SK-N-SH treated with all-trans-retinoic acid at 6 μM for 48 hours (cell line): ENCODE data around the gene ARL15.

Experiments
- CREB5 ChIP-seq: fragments of 250-450 bp; sonication (Bioruptor Pico); IDR thresholded peaks from 2 replicates; pipeline ENCODE4 v1.5.1; 2020; ENCODE audit warnings: low read depth, mild to moderate bottlenecking, moderate library complexity
- ESRRG ChIP-seq: fragments of 250-450 bp; sonication (Bioruptor Pico); IDR thresholded peaks from 2 replicates; pipeline ENCODE4 v1.6.1; 2021; ENCODE audit warnings: mild to moderate bottlenecking
- OSR1 ChIP-seq: fragments of 250-450 bp; sonication (Bioruptor Pico); IDR thresholded peaks from 2 replicates; pipeline ENCODE4 v1.8.0; 2022; ENCODE audit warnings: moderate library complexity, mild to moderate bottlenecking, inconsistent platforms
- PATZ1 ChIP-seq: fragments of 250-450 bp; sonication (Bioruptor Pico); IDR thresholded peaks from 2 replicates; pipeline ENCODE4 v1.8.0; 2020; ENCODE audit warnings: mild to moderate bottlenecking, moderate library complexity, borderline replicate concordance
- ZFP3 ChIP-seq: fragments of 250-450 bp; sonication (Bioruptor Pico); IDR thresholded peaks from 2 replicates; pipeline ENCODE4 v1.5.0; 2020; ENCODE audit warnings: mild to moderate bottlenecking, moderate library complexity
- ZNF565 ChIP-seq: fragments of 450-650 bp; formaldehyde crosslinking; conservative IDR thresholded peaks from 2 replicates; pipeline ENCODE4 v1.5.0; 2020; ENCODE audit warnings: low read depth, mild to moderate bottlenecking, moderate library complexity

- TF ChIP-seq OSR1, result no peak
- no peak for TF ChIP-seq ZFP3 (CRISPR knock-in tag)
- no peak for TF ChIP-seq PATZ1
- TF ChIP-seq ZNF565 (CRISPR knock-in tag), result no peak
- no peak for TF ChIP-seq ESRRG (CRISPR knock-in tag)
- TF ChIP-seq CREB5 (CRISPR knock-in tag), result no peak
Measured at GRCh38 chr5:54093861-54094260, 216.5 kb downstream of the ARL15 start.
